Ectodermal cell (in vitro differentiated cells): ENCODE measurements around the gene VAMP8.

Experiments
- H3K27ac ChIP-seq: 2 replicates; pipeline ENCODE4 v1.7.0; 2013; ENCODE audit warnings: mild to moderate bottlenecking, low read depth, low read length; ENCODE audit not compliant: insufficient read depth, poor library complexity, severe bottlenecking
- H3K27me3 ChIP-seq: 2 replicates; pipeline ENCODE4 v1.7.0; 2013; ENCODE audit warnings: mild to moderate bottlenecking, low read length; ENCODE audit not compliant: insufficient read depth, control insufficient read depth, poor library complexity, severe bottlenecking
- H3K36me3 ChIP-seq: one replicate; pipeline ENCODE4 v1.7.0; 2013; ENCODE audit warnings: low read length; ENCODE audit not compliant: control insufficient read depth, insufficient read depth
- H3K4me1 ChIP-seq: one replicate; pipeline ENCODE4 v1.7.0; 2013; ENCODE audit warnings: low read length; ENCODE audit not compliant: control insufficient read depth, insufficient read depth
- H3K4me3 ChIP-seq: 2 replicates; pipeline ENCODE4 v1.7.0; 2013; ENCODE audit warnings: low read depth, low read length, control low read depth; ENCODE audit not compliant: insufficient read depth
- H3K9me3 ChIP-seq: 2 replicates; pipeline ENCODE4 v1.7.0; 2013; ENCODE audit warnings: mild to moderate bottlenecking, low read length, moderate library complexity; ENCODE audit not compliant: control insufficient read depth
- WGBS, 2 experiments: methylation state at CpG; one replicate each; pipeline ENCODE4 v1.1.7; 2013; ENCODE audit warnings: missing lambda C conversion rate in 2 of 2; 5-methylcytosine and 5-hydroxymethylcytosine counted together

VAMP8 gene

GRCh38 chr2:85579266-85579935 lies 2.0 kb downstream of the VAMP8 start:
- H3K9me3 ChIP-seq: no peaks in the 10 kb centered on the region
- 19 to 27% methylated on average over 6 of the region's 6 CpGs for WGBS, 2 experiments
- peak overlapping the region; percentile 52 for H3K27ac ChIP-seq
- no peaks in the 10 kb centered on the region for H3K36me3 ChIP-seq
- H3K27me3 ChIP-seq: peaks cover 24% of the 10 kb centered on the region
- H3K4me1 ChIP-seq: peaks cover 27% of the 10 kb centered on the region
- no peak overlapping the region for H3K4me3 ChIP-seq

- peaks cover 32% of the 10 kb centered on the region for H3K27me3 ChIP-seq
- H3K27ac ChIP-seq: no peak overlapping the region
- H3K9me3 ChIP-seq: no peaks in the 10 kb centered on the region
- no peaks in the 10 kb centered on the region for H3K36me3 ChIP-seq
- 85 to 90% methylated on average over 3 of the region's 3 CpGs for WGBS, 2 experiments
- H3K4me3 ChIP-seq: no peak overlapping the region
- H3K4me1 ChIP-seq: peaks cover 27% of the 10 kb centered on the region
These were observed 2.8 kb downstream of the VAMP8 start for GRCh38 chr2:85580206-85580605.

- 85 to 91% methylated on average over 1 of the region's 1 CpG for WGBS, 2 experiments
- peaks cover 39% of the 10 kb centered on the region for H3K27me3 ChIP-seq
- H3K36me3 ChIP-seq: no peaks in the 10 kb centered on the region
- no peak overlapping the region for H3K27ac ChIP-seq
- no peak overlapping the region for H3K4me3 ChIP-seq
- H3K4me1 ChIP-seq: peaks cover 27% of the 10 kb centered on the region
- no peaks in the 10 kb centered on the region for H3K9me3 ChIP-seq
These were observed 5.1 kb downstream of the VAMP8 start for GRCh38 chr2:85582492-85582891.

- Histone ChIP-seq H3K4me1 (peaks cover 15% of the 10 kb centered on the region), H3K4me3 (no peak overlapping the region), H3K27ac (no peak overlapping the region), H3K36me3 (no peaks in the 10 kb centered on the region), H3K9me3 (no peaks in the 10 kb centered on the region), H3K27me3 (peaks cover 35% of the 10 kb centered on the region)
- 70 to 72% methylated on average over 16 of the region's 16 CpGs for whole genome bisulfite sequencing, 2 experiments
These were observed 6.4 kb downstream of the VAMP8 start for GRCh38 chr2:85583667-85584353.

- peak within 1 kb of the TSS; percentile 10 for H3K4me3 ChIP-seq
- WGBS, 2 experiments: 52 to 54% methylated on average over 52 of the region's 52 CpGs
- peaks cover 35% of the 10 kb centered on the region for H3K27me3 ChIP-seq
- no peaks in the 10 kb centered on the region for H3K36me3 ChIP-seq
- peaks cover 9% of the 10 kb centered on the region for H3K4me1 ChIP-seq
- no peak within 1 kb of the TSS for H3K27ac ChIP-seq
- no peaks in the 10 kb centered on the region for H3K9me3 ChIP-seq
These were observed 7.0 kb downstream of the VAMP8 start, which contains the start of gene VAMP5 for GRCh38 chr2:85584354-85584856. VAMP5 (plus strand) TSS chr2:85584431; CDS start chr2:85584491, 60 bp downstream.

GRCh38 chr2:85584857-85585780 lies 7.7 kb downstream of the VAMP8 start:
- Histone ChIP-seq H3K4me1 (peaks cover 1% of the 10 kb centered on the region), H3K9me3 (no peaks in the 10 kb centered on the region), H3K36me3 (no peaks in the 10 kb centered on the region), H3K27me3 (peaks cover 35% of the 10 kb centered on the region), H3K4me3 (peak overlapping the region; percentile 10), H3K27ac (no peak overlapping the region)
- 77 to 78% methylated on average over 9 of the region's 9 CpGs for WGBS, 2 experiments

- no peak overlapping the region for H3K4me3 ChIP-seq
- no peaks in the 10 kb centered on the region for H3K36me3 ChIP-seq
- no peak overlapping the region for H3K27ac ChIP-seq
- no peaks in the 10 kb centered on the region for H3K4me1 ChIP-seq
- H3K9me3 ChIP-seq: no peaks in the 10 kb centered on the region
- WGBS, 2 experiments: 81 to 89% methylated on average over 1 of the region's 1 CpG
- peaks cover 35% of the 10 kb centered on the region for H3K27me3 ChIP-seq
These were observed 8.4 kb downstream of the VAMP8 start for GRCh38 chr2:85585781-85586105.

GRCh38 chr2:85588236-85588635 lies 10.8 kb downstream of the VAMP8 start:
- no peaks in the 10 kb centered on the region for H3K36me3 ChIP-seq
- no peaks in the 10 kb centered on the region for H3K9me3 ChIP-seq
- no peak overlapping the region for H3K27ac ChIP-seq
- no peaks in the 10 kb centered on the region for H3K4me1 ChIP-seq
- peaks cover 31% of the 10 kb centered on the region for H3K27me3 ChIP-seq
- no peak overlapping the region for H3K4me3 ChIP-seq
- WGBS, 2 experiments: 66 to 67% methylated on average over 4 of the region's 4 CpGs

- no peaks in the 10 kb centered on the region for H3K4me1 ChIP-seq
- H3K27ac ChIP-seq: no peak overlapping the region
- no peaks in the 10 kb centered on the region for H3K36me3 ChIP-seq
- no peak overlapping the region for H3K4me3 ChIP-seq
- peaks cover 27% of the 10 kb centered on the region for H3K27me3 ChIP-seq
- no peaks in the 10 kb centered on the region for H3K9me3 ChIP-seq
- WGBS, 2 experiments: 90% methylated on average over 4 of the region's 4 CpGs
These were observed 11.3 kb downstream of the VAMP8 start for GRCh38 chr2:85588645-85589044.

GRCh38 chr2:85589181-85589580 lies 11.8 kb downstream of the VAMP8 start:
- WGBS, 2 experiments: 93 to 97% methylated on average over 4 of the region's 4 CpGs
- H3K4me3 ChIP-seq: no peak overlapping the region
- peaks cover under 1% of the 10 kb centered on the region for H3K4me1 ChIP-seq
- no peaks in the 10 kb centered on the region for H3K36me3 ChIP-seq
- H3K9me3 ChIP-seq: no peaks in the 10 kb centered on the region
- no peak overlapping the region for H3K27ac ChIP-seq
- H3K27me3 ChIP-seq: peaks cover 21% of the 10 kb centered on the region
